GM18505 (cell line): ENCODE results near the gene DUSP12.

Source experiments
- ATAC-seq: cut with Tn5 transposase; IDR thresholded peaks from one replicate; pipeline ENCODE4 v1.9.1; 2021; ENCODE audit not compliant: unreplicated experiment
- POLR2A ChIP-seq: IDR thresholded peaks from 4 replicates; pipeline ENCODE4 v1.6.1; 2011; ENCODE audit warnings: borderline replicate concordance; ENCODE audit not compliant: insufficient read depth, insufficient read length; ENCODE audit errors: extremely low read depth

Gene DUSP12

GRCh38 chr1:161749509-161750407 is at the start of gene DUSP12:
Gene DUSP12, plus strand, starts transcription at chr1:161749786. Its CDS starts 16 bp downstream, at chr1:161749802.
- peak; percentile 93 for ATAC-seq
- peak; percentile 91 for TF ChIP-seq POLR2A

DNA sequence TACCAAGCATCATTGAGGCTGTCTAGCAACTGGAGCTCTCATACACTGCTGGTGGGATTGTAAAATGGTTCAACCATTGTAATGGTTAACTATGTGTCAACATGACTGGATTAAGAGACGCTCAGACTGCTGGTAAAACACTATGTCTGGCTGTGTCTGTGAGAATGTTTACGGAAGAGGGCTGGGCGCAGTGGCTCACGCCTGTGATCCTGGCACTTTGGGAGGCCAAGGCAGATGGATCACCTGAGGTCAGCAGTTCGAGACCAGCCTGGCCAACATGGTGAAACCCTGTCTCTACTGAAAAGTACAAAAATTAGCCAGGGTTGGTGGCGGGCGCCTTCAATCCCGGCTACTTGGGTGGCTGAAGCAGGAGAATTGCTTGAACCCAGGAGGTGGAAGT is 47.3 kb upstream of the DUSP12 start:
- ATAC-seq: no peak

DNA sequence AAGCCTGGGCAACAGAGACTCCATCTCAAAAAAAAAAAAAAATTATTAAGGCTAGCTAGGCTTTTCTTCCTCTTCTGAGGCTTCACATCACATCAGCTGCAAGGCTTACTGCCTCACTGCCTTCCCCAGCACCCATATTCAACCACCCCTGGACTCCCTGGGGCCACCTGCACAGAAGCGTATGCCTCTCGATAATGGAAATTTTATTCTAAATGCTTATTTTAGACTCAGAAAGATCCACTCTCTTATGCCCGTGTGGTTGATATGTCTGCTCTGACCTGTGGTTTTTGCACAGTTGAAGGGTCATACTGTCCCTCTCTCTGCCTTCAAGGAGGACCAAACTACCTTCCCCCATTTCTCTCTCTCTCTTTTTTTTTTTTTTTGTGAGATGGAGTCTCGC is 44.0 kb upstream of the DUSP12 start:
- ATAC-seq: peak; percentile 40
- no peak for TF ChIP-seq POLR2A

More for the DNA sequence above, 47.3 kb upstream of the DUSP12 start:
- TF ChIP-seq POLR2A: no peak

DNA sequence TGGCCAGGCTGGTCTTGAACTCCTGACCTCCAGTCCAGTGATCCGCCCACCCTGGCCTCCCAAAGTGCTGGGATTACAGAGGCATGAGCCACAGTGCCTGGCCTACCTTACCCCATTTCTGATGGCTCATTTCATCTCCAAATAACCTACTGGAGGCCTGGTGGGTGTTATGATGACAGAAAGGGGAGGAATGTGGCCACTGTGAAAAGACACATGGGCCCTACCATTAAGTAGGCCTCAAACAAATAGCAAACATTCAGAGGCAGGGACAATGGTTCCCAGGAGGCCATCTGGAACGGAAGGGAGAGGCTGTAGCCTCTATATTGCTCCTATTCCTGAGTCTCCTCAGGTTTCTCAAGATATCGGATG is 43.5 kb upstream of the DUSP12 start:
- ATAC-seq: no peak
- no peak for TF ChIP-seq POLR2A

DNA sequence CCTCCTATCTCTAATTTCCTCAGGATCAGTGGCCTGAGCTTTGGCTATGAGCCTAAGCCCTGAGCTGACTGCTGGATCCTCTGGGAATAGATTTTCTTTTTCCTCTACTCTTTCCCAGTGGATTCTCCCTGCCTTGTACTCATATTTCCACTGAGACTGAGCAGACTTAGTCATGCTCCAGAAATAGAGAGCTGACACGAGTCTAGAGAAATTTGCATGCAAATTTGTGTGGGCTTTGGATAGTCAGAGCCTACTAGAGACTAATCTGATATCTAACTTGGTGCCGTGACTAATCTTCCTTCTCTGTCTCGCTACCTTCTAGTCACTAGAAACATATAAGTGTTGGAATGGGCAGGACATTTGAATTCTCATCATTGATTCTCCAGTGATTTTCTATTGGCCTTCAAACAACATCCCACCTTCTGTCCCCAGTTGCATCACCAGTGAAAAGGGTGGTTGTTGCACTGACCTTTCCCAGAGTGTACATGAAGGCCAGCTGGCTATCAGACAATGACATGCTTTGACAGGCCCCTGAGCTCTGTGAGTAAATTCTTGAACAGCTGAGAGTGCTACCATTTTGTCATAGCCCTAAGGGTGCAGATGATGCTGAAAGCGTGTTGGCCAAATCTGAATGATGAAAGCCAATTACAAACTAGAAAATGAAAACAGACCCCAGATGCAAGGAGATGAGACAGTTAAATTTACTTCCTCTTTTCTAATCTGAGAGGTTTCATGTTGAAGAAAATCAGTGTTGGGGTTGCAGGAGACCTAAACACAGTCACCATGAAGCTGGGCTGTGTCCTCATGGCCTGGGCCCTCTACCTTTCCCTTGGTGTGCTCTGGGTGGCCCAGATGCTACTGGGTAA is 42.9 kb upstream of the DUSP12 start, which contains the start of gene FCRLA:
TSS of gene FCRLA (plus strand) at position 748 of the 866 bp plus-strand sequence. CDS start at position 784, 36 bp downstream.
- peak; percentile 88 for TF ChIP-seq POLR2A
- ATAC-seq: peak; percentile 67

GRCh38 chr1:161707503-161707902 is 42.1 kb upstream of the DUSP12 start:
- no peak for TF ChIP-seq POLR2A
- ATAC-seq: no peak

DNA sequence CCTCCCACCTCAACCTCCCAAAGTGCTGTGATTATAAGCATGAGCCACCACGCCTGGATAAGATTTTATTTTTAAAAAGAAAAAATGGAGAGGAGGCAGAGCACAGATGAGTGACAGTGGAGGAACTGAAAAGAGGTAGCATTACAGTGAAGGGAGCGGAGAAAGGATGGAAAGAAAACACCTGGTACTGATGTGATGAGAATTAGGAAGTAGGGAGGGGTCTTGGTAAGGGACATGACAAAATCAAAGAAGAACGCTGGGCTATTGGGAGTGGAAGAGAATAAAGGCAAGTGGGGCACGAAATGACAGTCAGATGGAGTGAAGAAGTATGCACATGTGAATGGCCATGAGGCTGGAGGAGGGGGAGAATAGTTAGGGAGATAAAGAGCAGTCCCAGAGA is 40.2 kb upstream of the DUSP12 start:
- ATAC-seq: no peak
- no peak for TF ChIP-seq POLR2A

- TF ChIP-seq POLR2A: no peak
- ATAC-seq: no peak
Measured at GRCh38 chr1:161710560-161710959, 39.0 kb upstream of the DUSP12 start.

DNA sequence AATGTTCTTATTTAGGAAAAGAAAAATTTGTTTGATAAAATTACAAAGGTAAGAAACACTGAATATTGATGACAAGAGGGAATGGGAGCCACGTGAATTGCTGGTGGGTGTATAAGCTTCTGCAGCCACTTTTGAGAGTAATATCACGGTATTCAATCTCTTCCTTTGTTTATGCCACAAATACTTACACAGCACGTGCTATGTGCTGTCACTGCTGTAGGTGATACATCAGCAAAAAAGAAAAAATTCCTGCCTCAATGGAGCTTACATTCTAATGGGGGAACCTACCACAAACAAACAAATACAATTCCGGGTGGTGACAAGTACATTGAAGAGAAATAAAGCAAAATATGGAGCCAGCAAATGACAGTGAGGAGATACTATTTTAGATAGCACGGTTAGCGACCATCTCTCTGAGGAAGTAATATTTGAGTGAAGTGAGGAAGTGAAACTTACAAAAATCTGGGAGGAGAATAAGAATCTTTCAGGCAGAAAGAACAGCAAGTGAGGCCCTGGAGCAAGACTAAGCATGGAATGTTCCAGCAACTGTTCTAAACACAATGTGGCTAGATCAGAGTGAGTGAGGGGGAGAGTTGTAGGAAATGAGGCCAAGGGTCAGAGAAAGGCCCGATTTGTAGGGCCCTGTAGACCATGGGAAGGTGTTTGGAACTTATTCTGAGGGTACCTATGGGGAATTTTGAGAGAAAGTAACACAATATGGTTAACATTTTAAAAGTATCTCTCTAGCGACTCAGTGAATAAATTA is 30.8 kb upstream of the DUSP12 start:
- ATAC-seq: peak; percentile 55
- TF ChIP-seq POLR2A: no peak

- no peak for TF ChIP-seq POLR2A
- peak; percentile 29 for ATAC-seq
Measured at GRCh38 chr1:161719325-161719611, 30.3 kb upstream of the DUSP12 start.

DNA sequence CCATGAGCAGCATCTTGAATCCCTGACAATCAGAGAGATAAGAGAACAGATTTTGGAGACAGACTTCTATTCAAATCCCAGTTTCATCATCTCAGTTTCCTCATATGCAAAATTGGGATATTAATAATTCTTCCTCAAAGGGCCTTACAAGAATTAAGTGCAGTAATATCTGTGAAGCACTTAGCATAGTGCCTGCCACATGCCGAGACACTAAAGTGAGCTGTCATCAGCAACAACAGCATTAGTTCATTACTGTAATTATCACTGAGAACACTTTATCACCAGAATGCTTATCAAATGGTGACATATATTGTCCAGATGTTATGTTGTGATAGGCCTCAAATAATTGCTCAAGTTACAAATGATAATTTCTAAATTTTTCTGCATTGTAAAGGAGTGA is 29.2 kb upstream of the DUSP12 start:
- no peak for TF ChIP-seq POLR2A
- no peak for ATAC-seq

- TF ChIP-seq POLR2A: no peak
- no peak for ATAC-seq
Measured at GRCh38 chr1:161720956-161721737, 28.4 kb upstream of the DUSP12 start, which contains the start of gene FCRLB. Gene FCRLB, plus strand, starts transcription at chr1:161721544. Its CDS starts 1,129 bp downstream, at chr1:161722673.
